Mesendoderm (in vitro differentiated cells): ENCODE data around the gene INIP.

Experiments
- DNase-seq: peaks from one replicate; pipeline ENCODE4 v3.0.0; 2013
- H2AK5ac ChIP-seq: 2 replicates; pipeline ENCODE4 v1.6.1; 2013; ENCODE audit warnings: low read length, inconsistent platforms
- H2BK120ac ChIP-seq: 2 replicates; pipeline ENCODE4 v1.6.1; 2013; ENCODE audit warnings: low read depth, mild to moderate bottlenecking, low read length, moderate library complexity, mixed read lengths
- H2BK15ac ChIP-seq: replicated peaks from 2 replicates; pipeline ENCODE4 v1.6.1; 2013; ENCODE audit warnings: low read depth, mild to moderate bottlenecking, moderate library complexity
- H2BK5ac ChIP-seq: 2 replicates; pipeline ENCODE4 v1.6.1; 2013; ENCODE audit warnings: low read length, inconsistent platforms
- H3K18ac ChIP-seq: 2 replicates; pipeline ENCODE4 v1.6.1; 2013; ENCODE audit warnings: mild to moderate bottlenecking, low read length, mixed read lengths
- H3K23ac ChIP-seq: one replicate; pipeline ENCODE4 v1.6.1; 2013; ENCODE audit warnings: low read length
- H3K27ac ChIP-seq: 2 replicates; pipeline ENCODE4 v1.5.1; 2013; ENCODE audit warnings: low read depth, mild to moderate bottlenecking, inconsistent platforms, low read length, moderate library complexity
- H3K27me3 ChIP-seq: 2 replicates; pipeline ENCODE4 v1.6.1; 2013; ENCODE audit warnings: low read length, control low read depth, mild to moderate bottlenecking, inconsistent platforms; ENCODE audit not compliant: insufficient read depth, poor library complexity
- H3K36me3 ChIP-seq: 2 replicates; pipeline ENCODE4 v1.6.1; 2013; ENCODE audit warnings: low read length, inconsistent platforms; ENCODE audit not compliant: control insufficient read depth, insufficient read depth
- H3K4ac ChIP-seq: one replicate; pipeline ENCODE4 v1.6.1; 2013; ENCODE audit warnings: low read depth, mild to moderate bottlenecking, low read length, moderate library complexity
- H3K4me1 ChIP-seq: 2 replicates; pipeline ENCODE4 v1.6.1; 2013; ENCODE audit warnings: low read depth, low read length, inconsistent platforms; ENCODE audit not compliant: control insufficient read depth
- H3K4me2 ChIP-seq: 2 replicates; pipeline ENCODE4 v1.6.1; 2013; ENCODE audit warnings: low read length
- H3K4me3 ChIP-seq: 2 replicates; pipeline ENCODE4 v1.5.1; 2013; ENCODE audit warnings: mild to moderate bottlenecking, low read length
- H3K56ac ChIP-seq: one replicate; pipeline ENCODE4 v1.6.1; 2013; ENCODE audit warnings: low read length
- H3K79me1 ChIP-seq: 2 replicates; pipeline ENCODE4 v1.6.1; 2013; ENCODE audit warnings: low read length, inconsistent platforms
- H3K79me2 ChIP-seq: 2 replicates; pipeline ENCODE4 v1.6.1; 2013; ENCODE audit warnings: mild to moderate bottlenecking, low read length; ENCODE audit not compliant: control insufficient read depth, insufficient read depth
- H3K9ac ChIP-seq: 2 replicates; pipeline ENCODE4 v1.6.1; 2013; ENCODE audit warnings: low read length, inconsistent platforms
- H4K5ac ChIP-seq: one replicate; pipeline ENCODE4 v1.6.1; 2013; ENCODE audit warnings: low read length
- H4K8ac ChIP-seq: one replicate; pipeline ENCODE4 v1.6.1; 2013; ENCODE audit warnings: low read depth, mild to moderate bottlenecking, control low read depth, low read length, moderate library complexity
- WGBS: extraction: QIAGEN DNeasy Blood & Tissue Kit; methylation state at CpG from one replicate; pipeline ENCODE4 v1.1.7; 2013; ENCODE audit warnings: low lambda C conversion rate, missing lambda C conversion rate; ENCODE audit not compliant: insufficient coverage; ENCODE audit errors: extremely low coverage; 5-methylcytosine and 5-hydroxymethylcytosine counted together

Gene INIP

GRCh38 chr9:112750764-112751055 is 32.8 kb upstream of the INIP start:
- Histone ChIP-seq H4K5ac (no peak overlapping the region), H2BK120ac (no peak overlapping the region), H3K79me2 (no peaks in the 10 kb centered on the region), H3K23ac (no peak overlapping the region), H3K18ac (peak overlapping the region; percentile 43), H3K9ac (peak overlapping the region; percentile 69), H3K79me1 (no peaks in the 10 kb centered on the region), H3K4me3 (peak overlapping the region; percentile 64), H3K27me3 (no peaks in the 10 kb centered on the region), H3K4me1 (peaks cover 16% of the 10 kb centered on the region), H2AK5ac (no peak overlapping the region), H3K36me3 (no peaks in the 10 kb centered on the region), H3K4me2 (peak overlapping the region; percentile 88), H3K56ac (peak overlapping the region; percentile 87), H3K27ac (no peak overlapping the region), H2BK15ac (no peak overlapping the region), H4K8ac (no peak overlapping the region), H2BK5ac (no peak overlapping the region), H3K4ac (no peak overlapping the region)
- WGBS: no CpG with 5 or more reads among the region's 50 CpGs
- no peak for DNase-seq

DNA sequence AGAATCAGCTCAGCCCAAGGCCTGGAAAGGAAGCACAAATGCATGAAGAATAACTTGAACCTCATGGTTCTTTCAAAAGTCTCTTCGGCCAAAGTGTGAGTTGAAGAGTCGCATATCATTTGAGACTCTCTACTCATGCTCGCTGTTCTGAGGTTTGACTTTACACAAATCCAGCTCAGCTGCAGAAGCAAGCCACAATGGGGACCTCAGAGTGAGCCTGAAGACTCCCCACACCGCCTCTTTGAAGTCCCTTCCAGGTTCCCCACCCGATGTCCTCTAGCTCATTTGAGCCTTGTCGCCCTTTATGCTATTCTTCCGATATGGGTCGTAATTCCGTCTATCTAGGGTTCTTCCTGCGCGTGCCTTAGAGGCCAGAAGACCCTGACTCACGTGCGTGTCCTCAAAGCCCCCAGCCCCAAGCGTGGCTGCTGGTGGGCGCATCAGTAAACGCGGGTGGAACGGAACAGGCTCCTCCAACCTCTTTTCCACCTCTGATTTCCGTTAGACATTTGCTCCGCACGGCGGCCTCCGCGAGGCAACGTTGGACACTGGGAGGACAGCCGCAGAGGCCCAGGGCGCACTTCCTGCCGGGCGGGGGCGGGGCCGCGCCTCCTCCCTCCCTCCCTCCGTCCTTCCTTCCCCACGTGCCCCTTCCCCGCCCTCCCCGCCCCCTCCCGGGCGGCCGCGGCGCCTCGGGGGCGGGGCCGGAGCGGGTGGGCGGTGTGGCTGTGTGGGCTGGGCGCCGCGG is 32.3 kb upstream of the INIP start, which contains the start of gene SNX30:
TSS of gene SNX30 (plus strand) at position 745 of the 748 bp plus-strand sequence. CDS start 242 bp downstream, outside the sequence.
- Histone ChIP-seq H3K56ac (peak within 1 kb of the TSS; percentile 97), H2BK120ac (no peak within 1 kb of the TSS), H3K23ac (peak within 1 kb of the TSS; percentile 86), H4K5ac (no peak within 1 kb of the TSS), H2BK15ac (no peak within 1 kb of the TSS), H3K18ac (peak within 1 kb of the TSS; percentile 47), H3K4me3 (peak within 1 kb of the TSS; percentile 79), H3K4me2 (peak within 1 kb of the TSS; percentile 99), H4K8ac (no peak within 1 kb of the TSS), H2AK5ac (peak within 1 kb of the TSS; percentile 32), H3K27ac (no peak within 1 kb of the TSS), H2BK5ac (peak within 1 kb of the TSS; percentile 59), H3K4me1 (peaks cover 14% of the 10 kb centered on the region), H3K36me3 (no peaks in the 10 kb centered on the region), H3K79me2 (no peaks in the 10 kb centered on the region), H3K9ac (peak within 1 kb of the TSS; percentile 95), H3K4ac (peak within 1 kb of the TSS; percentile 26), H3K27me3 (no peaks in the 10 kb centered on the region), H3K79me1 (no peaks in the 10 kb centered on the region)
- peak; percentile 91 for DNase-seq
- no CpG with 5 or more reads among the region's 49 CpGs for WGBS

DNA sequence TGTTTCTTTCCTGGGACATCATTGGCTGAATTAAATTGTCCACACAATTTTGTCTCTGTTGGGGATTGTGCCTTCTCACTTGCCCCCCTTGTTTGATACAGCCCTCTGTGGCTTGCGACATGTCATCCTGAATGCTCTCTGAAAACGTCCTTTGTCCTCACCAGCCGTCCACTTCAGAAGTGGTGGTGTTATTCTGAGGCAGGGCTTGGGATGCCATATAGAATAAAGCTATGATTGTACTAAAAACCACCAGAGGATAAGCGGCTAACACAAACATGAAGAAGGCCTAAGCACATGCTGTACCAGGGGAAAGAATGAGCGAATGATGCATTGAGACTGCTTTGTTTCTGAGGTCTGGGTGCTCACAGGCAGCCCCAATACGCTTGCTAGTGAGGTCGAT is 29.2 kb upstream of the INIP start:
- Histone ChIP-seq H2AK5ac (no peak overlapping the region), H3K56ac (no peak overlapping the region), H3K79me2 (no peaks in the 10 kb centered on the region), H3K4me1 (peaks cover 6% of the 10 kb centered on the region), H4K8ac (no peak overlapping the region), H2BK5ac (no peak overlapping the region), H3K18ac (no peak overlapping the region), H2BK15ac (no peak overlapping the region), H3K4me2 (no peak overlapping the region), H2BK120ac (no peak overlapping the region), H3K23ac (no peak overlapping the region), H3K27ac (no peak overlapping the region), H3K27me3 (no peaks in the 10 kb centered on the region), H3K9ac (no peak overlapping the region), H4K5ac (no peak overlapping the region), H3K4ac (no peak overlapping the region), H3K79me1 (no peaks in the 10 kb centered on the region), H3K36me3 (no peaks in the 10 kb centered on the region), H3K4me3 (no peak overlapping the region)
- no peak for DNase-seq
- WGBS: no CpG with 5 or more reads among the region's 7 CpGs

DNA sequence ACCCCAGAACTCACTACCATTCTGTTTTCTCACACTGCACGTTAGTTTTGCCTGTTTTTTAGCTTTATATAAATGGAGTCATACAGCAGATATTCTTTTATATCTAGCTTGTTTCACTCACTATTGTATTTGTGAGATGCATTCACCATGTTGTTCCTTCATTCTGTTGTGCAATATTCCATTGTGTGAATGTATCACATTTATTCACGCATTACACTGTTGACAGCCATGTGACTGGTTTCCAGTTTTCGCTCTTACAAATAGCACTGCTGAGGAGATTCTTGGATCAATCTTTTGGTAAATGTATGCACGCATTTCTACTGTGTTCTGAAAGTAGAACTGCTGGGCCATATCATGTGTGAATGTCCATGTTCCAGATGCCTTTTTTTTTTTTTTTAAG is 26.3 kb upstream of the INIP start:
- Histone ChIP-seq H3K36me3 (no peaks in the 10 kb centered on the region), H3K9ac (no peak overlapping the region), H3K4me3 (no peak overlapping the region), H3K18ac (no peak overlapping the region), H3K79me2 (no peaks in the 10 kb centered on the region), H3K4me2 (no peak overlapping the region), H2BK15ac (no peak overlapping the region), H2BK5ac (no peak overlapping the region), H3K4ac (no peak overlapping the region), H3K27ac (no peak overlapping the region), H2BK120ac (no peak overlapping the region), H3K79me1 (no peaks in the 10 kb centered on the region), H3K4me1 (no peaks in the 10 kb centered on the region), H2AK5ac (no peak overlapping the region), H3K56ac (no peak overlapping the region), H4K5ac (no peak overlapping the region), H3K27me3 (no peaks in the 10 kb centered on the region), H4K8ac (no peak overlapping the region), H3K23ac (no peak overlapping the region)
- no peak for DNase-seq
- no CpG with 5 or more reads among the region's 4 CpGs for WGBS

DNA sequence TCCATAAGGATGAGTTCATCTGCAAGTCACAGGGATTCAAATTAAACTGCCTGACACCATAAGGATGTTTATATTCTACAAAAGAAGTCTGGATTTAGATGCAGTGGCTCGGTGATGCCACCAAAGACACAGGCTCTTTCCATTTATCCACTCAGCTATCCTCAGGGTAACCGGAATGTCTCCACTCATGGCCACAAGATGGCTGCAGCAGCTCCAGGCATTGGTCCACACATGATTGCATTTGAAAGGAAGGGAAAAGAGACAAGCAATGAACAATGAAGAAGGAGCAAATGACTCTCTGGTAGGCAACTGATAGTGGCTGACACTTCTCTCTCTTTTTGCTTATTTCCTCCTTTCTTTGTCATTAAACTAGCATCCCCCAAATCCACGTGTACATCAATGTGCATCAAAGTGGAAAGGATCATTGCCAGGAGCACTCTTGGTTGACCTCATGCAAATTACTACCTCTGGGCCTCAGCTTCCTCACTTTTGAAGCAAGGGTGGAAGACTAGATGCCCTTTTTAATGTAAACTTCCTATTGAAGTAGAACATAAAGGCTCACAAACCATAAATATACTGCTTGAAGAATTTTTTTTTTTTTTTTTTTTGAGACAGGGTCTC is 25.4 kb upstream of the INIP start:
- H2BK120ac ChIP-seq: no peak overlapping the region
- H2AK5ac ChIP-seq: no peak overlapping the region
- no peaks in the 10 kb centered on the region for H3K36me3 ChIP-seq
- H3K4ac ChIP-seq: no peak overlapping the region
- no peak overlapping the region for H2BK5ac ChIP-seq
- no peak overlapping the region for H3K27ac ChIP-seq
- no peaks in the 10 kb centered on the region for H3K79me2 ChIP-seq
- no peaks in the 10 kb centered on the region for H3K79me1 ChIP-seq
- no peaks in the 10 kb centered on the region for H3K27me3 ChIP-seq
- no peaks in the 10 kb centered on the region for H3K4me1 ChIP-seq
- H3K4me2 ChIP-seq: no peak overlapping the region
- no peak overlapping the region for H4K5ac ChIP-seq
- peak; percentile 36 for DNase-seq
- H2BK15ac ChIP-seq: no peak overlapping the region
- H3K18ac ChIP-seq: no peak overlapping the region
- WGBS: no CpG with 5 or more reads among the region's 3 CpGs
- no peak overlapping the region for H3K4me3 ChIP-seq
- H3K23ac ChIP-seq: no peak overlapping the region
- no peak overlapping the region for H3K56ac ChIP-seq
- H3K9ac ChIP-seq: no peak overlapping the region
- H4K8ac ChIP-seq: no peak overlapping the region
